ENCODE measurements around the gene THEM5. TPM values are rescaled to one million over a fixed set of nuclear protein-coding genes. Genes with fewer than 3 reads are reported as not detected.

The THEM5 gene
- total RNA-seq, 1 donor from 2014 or later: not detected

GRCh38 chr1:151799179-151800022 is 54.1 kb downstream of the THEM5 start:
- peaks cover 0 to 2% (median 0%) of the 10 kb centered on the region in 3 donors for H3K36me3 ChIP-seq (ENCODE audit: control insufficient read depth in 3 of 3, insufficient read depth in 3 of 3, low read length in 3 of 3)
- no peak overlapping the region for H3K4me3 ChIP-seq (ENCODE audit: low read length in 3 of 3)
- peaks cover 0 to 19% (median 14%) of the 10 kb centered on the region in 3 donors for H3K4me1 ChIP-seq (ENCODE audit: control insufficient read depth in 3 of 3, insufficient read depth in 3 of 3, low read length in 3 of 3)
- H3K9ac ChIP-seq (ENCODE audit: low read depth in 1 of 3, low read length in 3 of 3): no peak overlapping the region
- peaks cover 2 to 9% (median 3%) of the 10 kb centered on the region in 3 donors for H3K27me3 ChIP-seq (ENCODE audit: control insufficient read depth in 3 of 3, insufficient read depth in 3 of 3, low read length in 3 of 3)
- no peaks in the 10 kb centered on the region for H3K9me3 ChIP-seq (ENCODE audit: control insufficient read depth in 3 of 3, low read length in 3 of 3)
- H3K27ac ChIP-seq (ENCODE audit: low read depth, low read length): no peak overlapping the region

DNA sequence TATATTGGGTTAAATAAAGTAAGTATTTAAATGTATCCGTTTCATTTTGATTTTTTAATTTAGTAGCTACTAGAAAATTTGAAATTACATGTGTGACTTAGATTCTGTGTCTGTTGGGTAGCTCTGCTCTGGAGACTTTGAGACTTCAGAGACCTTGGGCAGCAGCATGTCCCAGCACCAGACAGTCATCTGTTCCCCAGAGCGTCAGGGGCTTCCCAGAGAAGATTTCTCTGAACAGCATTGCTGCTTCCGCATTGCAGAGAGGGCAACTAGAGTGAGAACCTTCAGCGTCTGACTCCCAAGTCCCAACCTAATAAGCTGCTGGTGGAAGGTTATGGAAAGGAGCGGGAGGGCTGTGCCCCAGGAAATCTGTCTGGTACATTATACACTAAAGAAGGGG is 54.9 kb downstream of the THEM5 start:
- peaks cover 0 to 19% (median 12%) of the 10 kb centered on the region in 3 donors for H3K4me1 ChIP-seq (ENCODE audit: control insufficient read depth in 3 of 3, insufficient read depth in 3 of 3, low read length in 3 of 3)
- no peak overlapping the region for H3K27ac ChIP-seq (ENCODE audit: low read depth, low read length)
- no peak overlapping the region for H3K4me3 ChIP-seq (ENCODE audit: low read length in 3 of 3)
- H3K36me3 ChIP-seq (ENCODE audit: control insufficient read depth in 3 of 3, insufficient read depth in 3 of 3, low read length in 3 of 3): peaks cover 0 to 2% (median 0%) of the 10 kb centered on the region in 3 donors
- H3K27me3 ChIP-seq (ENCODE audit: control insufficient read depth in 3 of 3, insufficient read depth in 3 of 3, low read length in 3 of 3): peaks cover 2 to 9% (median 3%) of the 10 kb centered on the region in 3 donors
- H3K9me3 ChIP-seq (ENCODE audit: control insufficient read depth in 3 of 3, low read length in 3 of 3): no peaks in the 10 kb centered on the region
- H3K9ac ChIP-seq (ENCODE audit: low read depth in 1 of 3, low read length in 3 of 3): no peak overlapping the region

Small RNAs within 50 kb of the gene (small RNA-seq; reads per million reads assigned to genes)
- gene RF00019: not detected

Other genes with a start within 250 kb of the THEM5 start
- gene SNX27, start 241.7 kb downstream of the THEM5 start, total RNA-seq: 36.0 TPM
- under 0.01 TPM for gene CELF3, start 136.9 kb downstream of the THEM5 start, total RNA-seq
- not detected for gene RIIAD1, start 132.2 kb downstream of the THEM5 start, total RNA-seq
- gene MRPL9, start 90.2 kb downstream of the THEM5 start, total RNA-seq: 90.3 TPM
- 4.7 TPM for gene TDRKH, start 63.2 kb downstream of the THEM5 start, total RNA-seq
- gene LINGO4, start 48.3 kb downstream of the THEM5 start, total RNA-seq: under 0.01 TPM
- gene RORC, start 21.9 kb downstream of the THEM5 start, total RNA-seq: 8.9 TPM
- gene C2CD4D, start 13.9 kb downstream of the THEM5 start, total RNA-seq: not detected
- gene THEM4, start 55.8 kb upstream of the THEM5 start, total RNA-seq: 8.4 TPM
- 43.8 TPM for gene S100A10, start 140.1 kb upstream of the THEM5 start, total RNA-seq
- gene S100A11, start 183.3 kb upstream of the THEM5 start, total RNA-seq: 10.4 TPM
- not detected for gene TCHHL1, start 235.4 kb upstream of the THEM5 start, total RNA-seq